CD8-positive, alpha-beta memory T cell (primary cell): ENCODE results near the gene PIP4K2C. TPM values are rescaled to one million over a fixed set of nuclear protein-coding genes. Genes with fewer than 3 reads are reported as not detected.
A peak's percentile ranks its signal among the peaks of the same experiment; 100 is the strongest.
"Not testable (repeated sequence)": the region's sequence is repeated elsewhere in the genome, so short reads cannot be mapped to it uniquely, and the experiment has no call there.

Experiments
- CTCF ChIA-PET: fragments of 350-600 bp; sonication (Branson Sonifier 250); formaldehyde crosslinking; loops from one replicate; lab custom pipeline; 2021; ENCODE audit warnings: antibody characterized with exemption; lab: Charles Lee
- POLR2A ChIA-PET: fragments of 350-600 bp; sonication (Branson Sonifier 250); formaldehyde crosslinking; loops from one replicate; lab custom pipeline; 2021; ENCODE audit warnings: antibody characterized with exemption; lab: Charles Lee
- DNase-seq, 5 donors: peaks; one replicate each; pipeline versions ENCODE4 v3.0.0 to v3.0.0-alpha.2; 2020 to 2022; ENCODE audit warnings: mixed read lengths in 1 of 5
- H3K27ac ChIP-seq: one replicate; pipeline ENCODE4 v1.7.0; 2013; ENCODE audit warnings: low read depth, mild to moderate bottlenecking, low read length, moderate library complexity
- H3K27me3 ChIP-seq: 2 replicates; pipeline ENCODE4 v1.7.0; 2013; ENCODE audit warnings: low read length, mild to moderate bottlenecking; ENCODE audit not compliant: insufficient read depth, poor library complexity, severe bottlenecking
- H3K36me3 ChIP-seq: 2 replicates; pipeline ENCODE4 v1.7.0; 2013; ENCODE audit warnings: mild to moderate bottlenecking, low read length, moderate library complexity; ENCODE audit not compliant: insufficient read depth
- H3K4me1 ChIP-seq: 2 replicates; pipeline ENCODE4 v1.7.0; 2013; ENCODE audit warnings: mild to moderate bottlenecking, low read length, moderate library complexity; ENCODE audit not compliant: insufficient read depth
- H3K4me3 ChIP-seq: 2 replicates; pipeline ENCODE4 v1.7.0; 2013; ENCODE audit warnings: mild to moderate bottlenecking, low read length
- H3K9me3 ChIP-seq: 2 replicates; pipeline ENCODE4 v1.7.0; 2013; ENCODE audit warnings: mild to moderate bottlenecking, low read length
- H3K27ac Mint-ChIP-seq, 8 donors: one replicate each; pipeline ENCODE4 v1.8.0; 2020 to 2021; ENCODE audit warnings: mixed read lengths in 8 of 8, mild to moderate bottlenecking in 6 of 8, inconsistent platforms in 3 of 8, moderate library complexity in 3 of 8
- H3K27me3 Mint-ChIP-seq, 2 donors: one replicate each; pipeline ENCODE4 v1.8.0; 2020 to 2021; ENCODE audit warnings: mixed read lengths in 2 of 2, mild to moderate bottlenecking in 1 of 2, moderate library complexity in 1 of 2
- H3K36me3 Mint-ChIP-seq, 3 donors: one replicate each; pipeline ENCODE4 v1.8.0; 2020 to 2021; ENCODE audit warnings: mixed read lengths in 3 of 3, inconsistent platforms in 1 of 3, mild to moderate bottlenecking in 1 of 3
- H3K4me1 Mint-ChIP-seq, 3 donors: one replicate each; pipeline ENCODE4 v1.8.0; 2020 to 2021; ENCODE audit warnings: mixed read lengths in 3 of 3, inconsistent platforms in 1 of 3, mild to moderate bottlenecking in 1 of 3
- H3K4me3 Mint-ChIP-seq, 7 donors: one replicate each; pipeline ENCODE4 v1.8.0; 2020 to 2021; ENCODE audit warnings: mixed read lengths in 7 of 7, mild to moderate bottlenecking in 6 of 7, moderate library complexity in 4 of 7, inconsistent platforms in 2 of 7
- H3K9me3 Mint-ChIP-seq, 5 donors: one replicate each; pipeline ENCODE4 v1.8.0; 2020 to 2022; ENCODE audit warnings: mixed read lengths in 5 of 5, mild to moderate bottlenecking in 3 of 5, moderate library complexity in 2 of 5, inconsistent platforms in 1 of 5
- polyA plus RNA-seq: library from polyadenylated mRNA; unstranded; fragments of 300-500 nt; fragmentation: Illumina TruSeq; gene quantifications from one replicate; pipeline ENCODE4 v1.2.3, GENCODE V29; 2021
- total RNA-seq, 2 experiments: library from RNA; stranded (reverse); gene quantifications; one replicate each; pipeline ENCODE4 v1.2.3, GENCODE V29; 2021

Gene PIP4K2C
- total and polyA plus RNA-seq, 3 experiments from 2014 or later, result 24.7 to 40.6 (median 29.7) TPM

DNA sequence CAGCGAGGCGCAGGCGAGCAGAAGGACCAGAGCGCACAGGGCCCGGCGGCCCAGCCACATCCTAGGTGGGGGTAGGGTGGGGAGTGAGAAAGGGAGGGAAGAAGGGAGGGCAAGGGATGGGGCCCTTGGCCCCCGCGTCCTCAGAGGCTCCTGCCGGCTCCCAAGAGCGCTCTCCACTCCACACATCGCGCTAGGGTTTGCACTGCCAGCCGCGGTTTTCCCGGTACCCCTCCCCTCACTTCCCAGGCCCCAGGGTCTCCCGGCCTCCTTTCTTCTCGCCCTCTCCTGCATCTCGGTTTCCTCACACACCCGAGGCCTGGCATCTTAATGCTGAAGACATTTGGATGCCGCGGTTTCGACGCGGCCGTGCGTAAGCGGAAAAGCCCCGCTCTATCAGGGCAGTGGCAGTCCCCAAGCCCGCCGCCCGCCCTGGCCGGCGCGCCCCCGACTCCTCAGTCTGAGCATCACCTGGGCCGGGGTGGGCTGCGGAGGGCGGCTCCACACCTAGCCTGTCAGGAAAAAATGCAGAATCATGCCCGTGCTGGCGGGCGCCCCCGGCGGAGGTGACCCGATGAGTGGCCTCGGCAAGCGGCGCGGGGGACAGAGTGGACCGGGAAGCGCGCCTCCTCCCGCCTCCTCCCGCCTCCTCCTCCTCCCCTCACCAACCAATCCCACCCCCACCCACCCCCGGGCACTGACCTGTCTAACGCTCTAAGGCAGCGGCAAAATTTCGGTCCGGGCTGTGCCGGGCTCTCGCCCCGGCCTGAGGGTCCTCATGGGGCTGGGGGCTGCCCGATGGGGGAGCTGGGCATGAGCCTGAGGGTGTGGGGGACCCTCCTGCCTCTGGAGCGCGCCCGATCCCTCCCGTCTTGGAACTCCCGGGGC is 41.3 kb downstream of the PIP4K2C start:
- ChIA-PET CTCF (interaction anchor here (0.7 to 3.4 kb wide), 17 partner anchors 8 to 180 kb away, joined by 3 to 35 read pairs (median 4); partner anchors contain the start of gene OS9), POLR2A (interaction anchor here (0.6 kb wide), 1 partner anchor 26 kb away, joined by 3 read pairs; no protein-coding TSS in a partner anchor)
- Histone ChIP-seq H3K9me3 (no peaks in the 10 kb centered on the region), H3K36me3 (no peaks in the 10 kb centered on the region), H3K27ac (no peak overlapping the region), H3K4me1 (peaks cover 11% of the 10 kb centered on the region), H3K4me3 (peak overlapping the region; percentile 49), H3K27me3 (peaks cover 24% of the 10 kb centered on the region)
- peak overlapping the region in 3 of 8 donors; percentile 14 to 33 (median 19) for H3K27ac Mint-ChIP-seq
- peaks cover 0 to 21% (median 9%) of the 10 kb centered on the region in 3 donors for H3K4me1 Mint-ChIP-seq
- no peaks in the 10 kb centered on the region for H3K9me3 Mint-ChIP-seq
- H3K4me3 Mint-ChIP-seq, result peak overlapping the region; percentile 11 to 84 (median 68)
- peak in 1 of 5 donors; percentile 17 for DNase-seq
- H3K27me3 Mint-ChIP-seq, result peaks cover 35 to 61% of the 10 kb centered on the region in 2 donors
- peaks cover 0 to 1% (median 0%) of the 10 kb centered on the region in 3 donors for H3K36me3 Mint-ChIP-seq

GRCh38 chr12:57632958-57633840 is 42.2 kb downstream of the PIP4K2C start, which contains the start of gene B4GALNT1:
Gene B4GALNT1, minus strand, starts transcription at chr12:57633201. Its CDS starts 1,069 bp downstream, at chr12:57632132.
- H3K9me3 Mint-ChIP-seq, result no peaks in the 10 kb centered on the region

GRCh38 chr12:57636731-57637130 is 45.7 kb downstream of the PIP4K2C start:
- H3K9me3 ChIP-seq, DNase-seq, H3K4me3 Mint-ChIP-seq, POLR2A ChIA-PET, H3K27me3 ChIP-seq, H3K36me3 Mint-ChIP-seq, H3K27ac ChIP-seq, H3K9me3 Mint-ChIP-seq, H3K27ac Mint-ChIP-seq, H3K4me3 ChIP-seq, H3K36me3 ChIP-seq: not testable (repeated sequence)
- H3K4me1 ChIP-seq, result peaks cover 11% of the 10 kb centered on the region
- H3K4me1 Mint-ChIP-seq, result peaks cover 0 to 10% (median 8%) of the 10 kb centered on the region in 3 donors
- peaks cover 38 to 42% of the 10 kb centered on the region in 2 donors for H3K27me3 Mint-ChIP-seq
- CTCF ChIA-PET, result interaction anchor here (0.7 to 1.4 kb wide), 3 partner anchors 9 to 37 kb away, joined by 3 to 4 read pairs (median 3); no protein-coding TSS in a partner anchor

More at GRCh38 chr12:57632958-57633840, 42.2 kb downstream of the PIP4K2C start, which contains the start of gene B4GALNT1:
- Mint-ChIP-seq H3K36me3 (peaks cover 0 to 1% (median 0%) of the 10 kb centered on the region in 3 donors), H3K4me3 (peak within 1 kb of the TSS; percentile 26 to 84 (median 71)), H3K27me3 (peaks cover 34 to 56% of the 10 kb centered on the region in 2 donors), H3K4me1 (peaks cover 0 to 12% (median 8%) of the 10 kb centered on the region in 3 donors), H3K27ac (peak within 1 kb of the TSS in 3 of 8 donors; percentile 14 to 33 (median 19))
- Histone ChIP-seq H3K4me3 (peak within 1 kb of the TSS; percentile 49), H3K36me3 (no peaks in the 10 kb centered on the region), H3K9me3 (no peaks in the 10 kb centered on the region), H3K4me1 (peaks cover 11% of the 10 kb centered on the region), H3K27ac (no peak within 1 kb of the TSS), H3K27me3 (peaks cover 19% of the 10 kb centered on the region)
- CTCF ChIA-PET, result interaction anchor here (0.6 to 3.4 kb wide), 16 partner anchors 9 to 181 kb away, joined by 3 to 35 read pairs (median 4); partner anchors contain the start of gene OS9
- DNase-seq, result peak; percentile 44 to 71 (median 57)
- POLR2A ChIA-PET, result interaction anchor here (0.6 kb wide), 1 partner anchor 27 kb away, joined by 3 read pairs; no protein-coding TSS in a partner anchor

GRCh38 chr12:57637364-57637763 is 46.4 kb downstream of the PIP4K2C start:
- H3K36me3 Mint-ChIP-seq, result no peaks in the 10 kb centered on the region
- no peaks in the 10 kb centered on the region for H3K36me3 ChIP-seq
- no peak overlapping the region for H3K4me3 Mint-ChIP-seq
- no peak overlapping the region for H3K27ac ChIP-seq
- ChIA-PET POLR2A (interaction anchor here (0.6 kb wide), 1 partner anchor 15 kb away, joined by 3 read pairs; no protein-coding TSS in a partner anchor), CTCF (interaction anchor here (0.7 to 2.6 kb wide), 4 partner anchors 10 to 179 kb away, joined by 3 to 10 read pairs (median 5); no protein-coding TSS in a partner anchor)
- H3K27me3 ChIP-seq, result peaks cover under 1% of the 10 kb centered on the region
- peaks cover 41 to 43% of the 10 kb centered on the region in 2 donors for H3K27me3 Mint-ChIP-seq
- peaks cover 6% of the 10 kb centered on the region for H3K4me1 ChIP-seq
- no peaks in the 10 kb centered on the region for H3K9me3 Mint-ChIP-seq
- DNase-seq, result no peak
- H3K27ac Mint-ChIP-seq, result no peak overlapping the region
- no peak overlapping the region for H3K4me3 ChIP-seq
- H3K9me3 ChIP-seq, result no peaks in the 10 kb centered on the region
- peaks cover 0 to 7% (median 6%) of the 10 kb centered on the region in 3 donors for H3K4me1 Mint-ChIP-seq

DNA sequence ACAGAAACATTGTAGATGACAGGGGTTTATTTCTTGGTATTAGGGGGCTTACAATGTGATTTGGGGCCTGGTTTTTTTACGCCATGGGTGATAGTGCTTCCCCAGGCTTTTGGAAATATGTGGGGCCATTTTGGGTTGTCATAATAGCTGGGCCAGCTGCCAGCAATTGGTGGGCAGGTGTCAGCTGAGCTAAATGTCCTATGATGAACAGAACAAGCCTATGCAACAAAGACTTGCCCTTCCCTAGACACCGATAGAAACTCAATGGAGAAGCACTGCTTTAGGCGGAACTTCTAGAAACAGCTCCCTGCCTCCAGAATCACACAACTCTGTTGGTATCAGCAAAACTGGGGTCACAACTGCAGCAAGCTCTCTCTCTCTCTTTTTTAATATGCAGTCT is 47.1 kb downstream of the PIP4K2C start:
- Mint-ChIP-seq H3K4me1 (peaks cover 0 to 6% (median 5%) of the 10 kb centered on the region in 3 donors), H3K36me3 (no peaks in the 10 kb centered on the region), H3K9me3 (no peaks in the 10 kb centered on the region), H3K27ac (no peak overlapping the region), H3K4me3 (no peak overlapping the region), H3K27me3 (peaks cover 40 to 42% of the 10 kb centered on the region in 2 donors)
- Histone ChIP-seq H3K9me3 (no peaks in the 10 kb centered on the region), H3K36me3 (no peaks in the 10 kb centered on the region), H3K4me1 (peaks cover 5% of the 10 kb centered on the region), H3K27ac (no peak overlapping the region), H3K27me3 (no peaks in the 10 kb centered on the region), H3K4me3 (no peak overlapping the region)
- CTCF ChIA-PET, result interaction anchor here (1.9 to 2.6 kb wide), 2 partner anchors 55 to 179 kb away, joined by 6 to 10 read pairs; no protein-coding TSS in a partner anchor
- DNase-seq, result no peak
- POLR2A ChIA-PET, result no interaction called here

- no peaks in the 10 kb centered on the region for H3K4me1 ChIP-seq
- Mint-ChIP-seq H3K9me3 (peaks cover 0 to 5% (median 2%) of the 10 kb centered on the region in 5 donors), H3K27ac (no peak overlapping the region), H3K4me1 (no peaks in the 10 kb centered on the region), H3K27me3 (peaks cover 33 to 34% of the 10 kb centered on the region in 2 donors), H3K4me3 (no peak overlapping the region), H3K36me3 (peaks cover 0 to 3% (median 0%) of the 10 kb centered on the region in 3 donors)
- no peaks in the 10 kb centered on the region for H3K9me3 ChIP-seq
- H3K27ac ChIP-seq, result no peak overlapping the region
- no peak for DNase-seq
- no peaks in the 10 kb centered on the region for H3K36me3 ChIP-seq
- no peak overlapping the region for H3K4me3 ChIP-seq
- POLR2A ChIA-PET, result no interaction called here
- CTCF ChIA-PET, result no interaction called here
- H3K27me3 ChIP-seq, result no peaks in the 10 kb centered on the region
Observed at GRCh38 chr12:57640175-57641042, 49.4 kb downstream of the PIP4K2C start.
